SK-N-SH (cell line): Measurements from ENCODE around the gene LCN15. TPM values are rescaled to one million over a fixed set of nuclear protein-coding genes. Genes with fewer than 3 reads are reported as not detected.

Source experiments
- CTCF ChIA-PET: fragments of 300-600, 350-600 bp; formaldehyde crosslinking; extraction: SDS; loops from one replicate; lab custom pipeline; 2021; lab: Yijun Ruan, JAX
- POLR2A ChIA-PET: fragments of 350-600 bp; sonication (Branson Sonifier 250); formaldehyde crosslinking; extraction: SDS; loops from one replicate; lab custom pipeline; 2020; ENCODE audit warnings: antibody characterized with exemption, inconsistent platforms; lab: Yijun Ruan, JAX
- DNase-seq: peaks from one replicate; pipeline ENCODE4 v3.0.0; 2012
- H2AFZ ChIP-seq: fragments of 200-600 bp; sonication (generic); 2 replicates; pipeline ENCODE4 v1.8.1; 2016; ENCODE audit warnings: antibody characterized with exemption, mild to moderate bottlenecking, low read depth
- H3F3A ChIP-seq: fragments of 200-600 bp; sonication (generic); replicated peaks from 2 replicates; pipeline ENCODE3; 2016; ENCODE audit warnings: antibody characterized with exemption, mild to moderate bottlenecking; ENCODE audit not compliant: insufficient read depth
- H3K27ac ChIP-seq, 2 experiments: fragments of 200-500 bp in 1 of 2; fragments of 200-600 bp in 1 of 2; sonication (Bioruptor generic) in 1 of 2; sonication (generic), shearing (Covaris generic) in 1 of 2; 2 replicates each; pipeline versions ENCODE4 v1.5.1 to v1.6.1; 2014 to 2016; ENCODE audit warnings: low read depth in 2 of 2, inconsistent platforms in 1 of 2, low read length in 1 of 2, mild to moderate bottlenecking in 1 of 2, mixed read lengths in 1 of 2
- H3K27me3 ChIP-seq: fragments of 200-600 bp; sonication (generic), shearing (Covaris generic); 2 replicates; pipeline ENCODE4 v1.6.1; 2016; ENCODE audit warnings: mixed run types; ENCODE audit not compliant: insufficient read depth
- H3K36me3 ChIP-seq, 2 experiments: fragments of 200-500 bp in 1 of 2; fragments of 200-600 bp in 1 of 2; sonication (Bioruptor generic) in 1 of 2; sonication (generic) in 1 of 2; replicated peaks in 1 of 2; 2 replicates each; pipeline versions ENCODE3 to v1.5.1; 2014 to 2016; ENCODE audit warnings: low read length in 1 of 2, mild to moderate bottlenecking in 1 of 2; ENCODE audit not compliant: insufficient read depth in 2 of 2, control insufficient read depth in 1 of 2
- H3K4me1 ChIP-seq, 2 experiments: fragments of 200-500 bp in 1 of 2; fragments of 200-600 bp in 1 of 2; sonication (Bioruptor generic) in 1 of 2; sonication (generic), shearing (Covaris generic) in 1 of 2; 2 replicates each; pipeline versions ENCODE4 v1.5.1 to v1.6.1; 2014 to 2016; ENCODE audit warnings: low read depth in 1 of 2, low read length in 1 of 2, mixed run types in 1 of 2; ENCODE audit not compliant: insufficient read depth in 2 of 2, control insufficient read depth in 1 of 2
- H3K4me2 ChIP-seq: fragments of 200-600 bp; sonication (generic), shearing (Covaris generic); 2 replicates; pipeline ENCODE4 v1.6.1; 2017; ENCODE audit warnings: mixed run types
- H3K4me3 ChIP-seq, 2 experiments: fragments of 200-500 bp in 1 of 2; fragments of 200-600 bp in 1 of 2; sonication (Bioruptor generic) in 1 of 2; sonication (generic), shearing (Covaris generic) in 1 of 2; 2 replicates each; pipeline versions ENCODE4 v1.5.1 to v1.8.1; 2014 to 2016; ENCODE audit warnings: low read depth in 2 of 2, inconsistent platforms in 1 of 2, low read length in 1 of 2, mild to moderate bottlenecking in 1 of 2, mixed read lengths in 1 of 2, moderate library complexity in 1 of 2
- H3K79me2 ChIP-seq: fragments of 200-600 bp; sonication (generic); 2 replicates; pipeline ENCODE4 v1.8.1; 2017; ENCODE audit warnings: mild to moderate bottlenecking; ENCODE audit not compliant: insufficient read depth
- H3K9ac ChIP-seq: fragments of 200-600 bp; sonication (generic); 2 replicates; pipeline ENCODE4 v1.6.1; 2017; ENCODE audit warnings: mixed run types
- H3K9me2 ChIP-seq: fragments of 200-600 bp; sonication (generic); 2 replicates; pipeline ENCODE4 v1.6.1; 2017; ENCODE audit warnings: mixed run types
- H3K9me3 ChIP-seq: fragments of 200-600 bp; sonication (generic); 2 replicates; pipeline ENCODE4 v1.6.1; 2017; ENCODE audit warnings: mixed run types, mild to moderate bottlenecking, moderate library complexity
- H4K20me1 ChIP-seq: fragments of 200-600 bp; sonication (generic); 2 replicates; pipeline ENCODE4 v1.6.1; 2017; ENCODE audit warnings: mild to moderate bottlenecking, mixed run types; ENCODE audit not compliant: insufficient read depth
- ELF1 ChIP-seq: IDR thresholded peaks from 2 replicates; pipeline ENCODE4 v1.4.0; 2012
- EZH2phosphoT487 ChIP-seq: fragments of 200-600 bp; sonication (generic); IDR thresholded peaks from 2 replicates; pipeline ENCODE4 v1.6.1; 2017; ENCODE audit warnings: low read depth, mixed run types, mild to moderate bottlenecking, antibody characterized with exemption, moderate library complexity, borderline replicate concordance
- FOSL2 ChIP-seq: IDR thresholded peaks from 2 replicates; pipeline ENCODE4 v1.4.0; 2012; ENCODE audit warnings: low read depth, mild to moderate bottlenecking, moderate library complexity, borderline replicate concordance
- GABPA ChIP-seq: IDR thresholded peaks from 2 replicates; pipeline ENCODE4 v1.4.0; 2012; ENCODE audit warnings: low read depth, mild to moderate bottlenecking
- MEF2A ChIP-seq: IDR thresholded peaks from 2 replicates; pipeline ENCODE4 v1.4.0; 2012; ENCODE audit warnings: low read depth, borderline replicate concordance
- NFIC ChIP-seq: IDR thresholded peaks from 2 replicates; pipeline ENCODE4 v1.4.0; 2012; ENCODE audit warnings: borderline replicate concordance
- NRF1 ChIP-seq: IDR thresholded peaks from 2 replicates; pipeline ENCODE4 v1.6.1; 2012; ENCODE audit warnings: low read depth, mild to moderate bottlenecking, low read length
- POLR2AphosphoS5 ChIP-seq: IDR thresholded peaks from 2 replicates; pipeline ENCODE4 v1.6.1; 2012; ENCODE audit warnings: low read depth, low read length
- RXRA ChIP-seq: IDR thresholded peaks from 2 replicates; pipeline ENCODE4 v1.4.0; 2012; ENCODE audit warnings: low read depth, mild to moderate bottlenecking, borderline replicate concordance
- SIN3A ChIP-seq: IDR thresholded peaks from 2 replicates; pipeline ENCODE4 v1.6.1; 2012; ENCODE audit warnings: low read depth, mild to moderate bottlenecking, low read length, moderate library complexity, borderline replicate concordance
- SMC3 ChIP-seq: IDR thresholded peaks from 2 replicates; pipeline ENCODE4 v1.6.1; 2012; ENCODE audit warnings: low read depth, low read length, improper control_type of control experiment
- WGBS: methylation state at CpG from one replicate; pipeline ENCODE4 v1.1.6; 2017; ENCODE audit warnings: low lambda C conversion rate; 5-methylcytosine and 5-hydroxymethylcytosine counted together
- polyA plus RNA-seq, 3 experiments: library from polyadenylated mRNA; depleted of rRNA; stranded (reverse); fragments of >200 nt; gene quantifications; 2 replicates each; pipeline ENCODE4 v1.2.3, GENCODE V29; 2012
- TF ChIP-seq, protein P1 (sequence below): IDR thresholded peaks from 2 replicates; pipeline ENCODE4 v1.4.0; 2012; ENCODE audit warnings: low read depth, borderline replicate concordance

The LCN15 gene
- polyA plus RNA-seq, 1 of the 3 experiments (the other 2 are of a cell fraction): 0.08 TPM

DNA sequence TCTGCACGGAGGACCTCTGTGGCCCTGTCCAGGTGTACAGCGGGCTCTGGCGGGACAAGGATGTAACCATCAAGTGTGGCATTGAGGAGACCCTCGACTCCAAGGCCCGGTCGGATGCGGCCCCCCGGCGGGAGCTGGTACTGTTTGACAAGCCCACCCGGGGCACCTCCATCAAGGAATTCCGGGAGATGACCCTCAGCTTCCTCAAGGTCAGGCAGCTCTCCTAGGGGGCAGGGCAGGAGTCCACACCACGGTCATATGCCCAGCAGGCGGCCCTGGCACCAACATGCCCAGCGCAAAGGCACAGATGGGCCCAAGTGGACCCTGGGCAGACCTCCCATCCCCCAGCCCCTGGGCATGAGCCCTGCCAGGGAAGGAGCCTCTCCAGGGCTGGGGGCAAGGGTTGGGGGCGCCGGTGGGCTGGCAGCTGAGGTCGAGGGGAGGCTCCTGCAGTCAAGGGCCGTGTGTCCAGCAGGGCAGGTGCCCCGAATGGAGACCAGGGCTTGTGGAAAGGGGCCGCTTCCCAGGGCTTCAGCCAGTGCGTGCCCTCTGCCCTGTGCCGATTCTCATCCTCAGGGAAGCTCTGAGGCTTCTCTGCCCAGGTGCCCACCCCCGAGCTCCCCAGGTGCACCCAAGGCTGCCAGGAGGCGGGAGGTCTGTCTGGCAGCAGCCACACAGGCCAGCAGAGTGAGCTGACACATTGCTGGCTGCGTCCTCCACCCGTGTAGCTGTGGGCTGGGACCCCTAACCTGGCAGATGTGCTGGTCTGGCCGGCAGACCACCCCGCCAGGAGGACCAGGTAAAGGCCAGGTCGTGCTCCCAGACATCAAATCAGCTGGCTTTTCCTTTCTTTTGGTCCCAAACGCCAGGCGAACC, 42.0 kb downstream of the LCN15 start (continued):
- TF ChIP-seq POLR2AphosphoS5: no peak; the same call in 1 of the 2 replicates

DNA sequence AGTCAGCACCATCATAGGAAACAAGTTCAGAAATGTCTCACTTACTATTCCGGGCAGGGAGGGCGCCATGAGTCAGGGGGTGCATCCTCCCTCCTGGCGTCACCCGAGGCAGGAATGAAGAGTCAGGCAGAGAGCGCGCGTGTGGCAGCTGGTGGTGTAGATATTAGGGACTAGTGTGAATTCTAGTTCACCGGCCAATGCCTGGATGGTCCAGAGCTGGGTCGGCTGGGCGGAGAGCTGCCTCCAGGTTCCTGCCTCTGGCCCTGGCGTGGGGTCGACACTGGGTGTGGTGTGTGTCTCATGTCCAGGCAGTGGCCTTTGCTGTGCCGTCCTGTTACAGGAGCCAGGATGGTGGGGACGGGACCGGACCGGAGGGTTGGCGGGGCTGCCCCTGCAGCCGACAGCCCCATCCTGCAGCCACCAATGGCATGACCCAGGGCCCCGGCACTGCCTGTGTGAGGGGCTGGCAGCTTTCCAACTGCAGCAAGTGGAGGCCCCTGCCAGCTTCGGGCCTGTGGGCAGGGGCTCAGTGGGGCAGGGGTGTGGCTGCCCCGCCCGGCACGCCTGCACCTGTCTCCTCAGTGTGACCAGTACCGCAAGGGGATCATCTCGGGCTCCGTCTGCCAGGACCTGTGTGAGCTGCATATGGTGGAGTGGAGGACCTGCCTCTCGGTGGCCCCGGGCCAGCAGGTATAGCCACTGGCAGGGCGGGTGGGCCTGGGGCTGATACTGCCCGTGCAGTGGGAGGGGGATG, 42.8 kb downstream of the LCN15 start:
- no peak for DNase-seq
- no peak overlapping the region for H2AFZ ChIP-seq
- peaks cover 27% of the 10 kb centered on the region for H3K79me2 ChIP-seq
- H3K27ac ChIP-seq: no peak overlapping the region
- H3K9me3 ChIP-seq: no peaks in the 10 kb centered on the region
- TF ChIP-seq FOSL2 (peak; percentile 28; the same call in 1 of the 2 replicates), POLR2AphosphoS5 (peak; percentile 11), SIN3A (no peak), NFIC (peak; percentile 15; the same call in 1 of the 2 replicates)
- TF ChIP-seq, all 33 proteins: peak for 3
- Histone ChIP-seq H3K9ac (no peak overlapping the region), H4K20me1 (peaks cover 58% of the 10 kb centered on the region), H3K36me3 (peaks cover 21 to 35% of the 10 kb centered on the region in 2 experiments), H3K4me3 (no peak overlapping the region), H3K9me2 (no peaks in the 10 kb centered on the region), H3K4me1 (peaks cover 8 to 15% of the 10 kb centered on the region in 2 experiments; a peak in 1 of 4 replicates), H3K4me2 (0 out of 2 replicates have a peak overlapping the region, but pooled peaks have one; percentile 15), H3K27me3 (no peaks in the 10 kb centered on the region), H3F3A (peaks cover 24% of the 10 kb centered on the region)
- WGBS: 79% methylated on average over 22 of the region's 30 CpGs
- CTCF ChIA-PET: interaction anchor here (1.1 to 2.7 kb wide), 3 partner anchors 10 to 49 kb away, joined by 3 to 13 read pairs (median 9); partner anchors contain the start of gene LCN8
- POLR2A ChIA-PET: interaction anchor here (1.2 to 1.7 kb wide), 2 partner anchors 8 to 75 kb away, joined by 3 to 12 read pairs; no protein-coding TSS in a partner anchor

DNA sequence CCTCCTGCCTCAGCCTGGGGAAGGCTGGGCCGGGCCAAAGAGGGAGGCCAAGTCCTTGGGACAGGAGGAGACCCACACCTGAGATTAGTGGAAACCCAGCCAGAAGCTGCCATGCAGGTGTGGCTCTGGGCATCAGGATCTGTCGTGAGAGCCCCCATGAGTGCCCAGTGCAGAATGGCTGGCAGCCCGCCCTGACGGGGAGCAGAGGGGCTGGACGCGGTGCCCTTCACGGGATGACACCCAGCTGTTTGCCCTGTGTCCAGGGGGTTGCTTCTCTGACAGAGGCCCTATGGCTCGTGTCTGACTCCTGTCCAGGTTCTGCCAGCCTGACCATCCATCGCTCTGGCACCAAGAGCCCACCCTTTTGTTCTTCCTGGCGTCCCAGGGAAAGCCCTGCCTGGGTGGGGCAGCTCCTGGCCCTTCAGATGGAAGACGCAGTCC, 43.4 kb downstream of the LCN15 start:
- ChIA-PET POLR2A (interaction anchor here (1.2 kb wide), 1 partner anchor 74 kb away, joined by 3 read pairs; no protein-coding TSS in a partner anchor), CTCF (interaction anchor here (1.1 to 2.7 kb wide), 3 partner anchors 10 to 49 kb away, joined by 3 to 13 read pairs (median 9); partner anchors contain the start of gene LCN8)
- H3F3A ChIP-seq: peaks cover 22% of the 10 kb centered on the region
- no peak overlapping the region for H3K9ac ChIP-seq
- no peak for DNase-seq
- 0 out of 2 replicates have a peak overlapping the region, but pooled peaks have one; percentile 15 for H3K4me2 ChIP-seq
- no peaks in the 10 kb centered on the region for H3K27me3 ChIP-seq
- WGBS: 64% methylated on average over 5 of the region's 11 CpGs
- peaks cover 18 to 31% of the 10 kb centered on the region in 2 experiments for H3K36me3 ChIP-seq
- peaks cover 3 to 9% of the 10 kb centered on the region in 2 experiments; a peak in 1 of 4 replicates for H3K4me1 ChIP-seq
- H3K9me3 ChIP-seq: no peaks in the 10 kb centered on the region
- H3K9me2 ChIP-seq: no peaks in the 10 kb centered on the region
- no peak overlapping the region for H3K4me3 ChIP-seq
- no peak overlapping the region for H3K27ac ChIP-seq
- no peak overlapping the region for H2AFZ ChIP-seq
- TF ChIP-seq ELF1 (no peak), NRF1 (no peak), EZH2phosphoT487 (no peak), SMC3 (no peak), RXRA (no peak), GABPA (no peak), MEF2A (no peak)
- TF ChIP-seq, protein P1, sequence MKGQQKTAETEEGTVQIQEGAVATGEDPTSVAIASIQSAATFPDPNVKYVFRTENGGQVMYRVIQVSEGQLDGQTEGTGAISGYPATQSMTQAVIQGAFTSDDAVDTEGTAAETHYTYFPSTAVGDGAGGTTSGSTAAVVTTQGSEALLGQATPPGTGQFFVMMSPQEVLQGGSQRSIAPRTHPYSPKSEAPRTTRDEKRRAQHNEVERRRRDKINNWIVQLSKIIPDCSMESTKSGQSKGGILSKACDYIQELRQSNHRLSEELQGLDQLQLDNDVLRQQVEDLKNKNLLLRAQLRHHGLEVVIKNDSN: no peak
- peaks cover 52% of the 10 kb centered on the region for H4K20me1 ChIP-seq
- H3K79me2 ChIP-seq: peaks cover 21% of the 10 kb centered on the region
